A673 (cell line): ENCODE measurements around the gene TTI1.

Experiments used
- EZH2 ChIP-seq: fragments of 200-600 bp; sonication (generic); IDR thresholded peaks from 2 replicates; pipeline ENCODE4 v1.6.1; 2017; ENCODE audit warnings: borderline replicate concordance, low read depth, mild to moderate bottlenecking, mixed read lengths, antibody characterized with exemption, low read length; ENCODE audit not compliant: poor library complexity, severe bottlenecking
- TF ChIP-seq, protein P1 (sequence below): fragments of 300-800, 200-600 bp; sonication (generic); conservative IDR thresholded peaks from 2 replicates; pipeline ENCODE4 v1.5.1; 2017; ENCODE audit warnings: low read depth, mild to moderate bottlenecking, antibody characterized with exemption, low read length, moderate library complexity, mixed read lengths

DNA sequence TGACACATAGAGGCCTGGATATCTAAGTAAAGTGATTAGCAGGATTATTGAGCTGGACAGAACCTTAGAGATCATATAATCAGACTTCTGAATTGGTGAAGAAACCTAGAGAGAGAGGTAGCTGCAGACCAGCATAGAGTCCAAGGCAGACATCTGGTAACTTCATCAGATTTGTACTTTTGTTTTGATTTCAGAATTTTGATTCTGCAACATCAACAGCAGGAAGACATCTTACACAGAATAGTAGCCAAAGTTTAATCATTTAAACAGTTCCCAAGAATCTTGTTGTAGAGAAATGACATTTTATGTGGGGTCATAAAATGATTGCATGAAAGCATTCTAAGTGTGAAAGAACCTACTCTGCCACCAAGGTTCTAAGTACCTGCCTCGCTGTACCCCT, 39.6 kb upstream of the TTI1 start:
- TF ChIP-seq, protein P1, sequence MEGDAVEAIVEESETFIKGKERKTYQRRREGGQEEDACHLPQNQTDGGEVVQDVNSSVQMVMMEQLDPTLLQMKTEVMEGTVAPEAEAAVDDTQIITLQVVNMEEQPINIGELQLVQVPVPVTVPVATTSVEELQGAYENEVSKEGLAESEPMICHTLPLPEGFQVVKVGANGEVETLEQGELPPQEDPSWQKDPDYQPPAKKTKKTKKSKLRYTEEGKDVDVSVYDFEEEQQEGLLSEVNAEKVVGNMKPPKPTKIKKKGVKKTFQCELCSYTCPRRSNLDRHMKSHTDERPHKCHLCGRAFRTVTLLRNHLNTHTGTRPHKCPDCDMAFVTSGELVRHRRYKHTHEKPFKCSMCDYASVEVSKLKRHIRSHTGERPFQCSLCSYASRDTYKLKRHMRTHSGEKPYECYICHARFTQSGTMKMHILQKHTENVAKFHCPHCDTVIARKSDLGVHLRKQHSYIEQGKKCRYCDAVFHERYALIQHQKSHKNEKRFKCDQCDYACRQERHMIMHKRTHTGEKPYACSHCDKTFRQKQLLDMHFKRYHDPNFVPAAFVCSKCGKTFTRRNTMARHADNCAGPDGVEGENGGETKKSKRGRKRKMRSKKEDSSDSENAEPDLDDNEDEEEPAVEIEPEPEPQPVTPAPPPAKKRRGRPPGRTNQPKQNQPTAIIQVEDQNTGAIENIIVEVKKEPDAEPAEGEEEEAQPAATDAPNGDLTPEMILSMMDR = no peak
- TF ChIP-seq EZH2 = no peak
